Calu3 (cell line): ENCODE results near the gene MYRIP. TPM values are rescaled to one million over a fixed set of nuclear protein-coding genes. Genes with fewer than 3 reads are reported as not detected.

ENCODE experiments used
- BruUV-seq: library from RNA; stranded (reverse); fragments of 400-500 nt; replicated peaks from 2 replicates; lab custom pipeline; 2021; lab: Mats Ljungman, UMichigan
- CTCF ChIA-PET: fragments of 300-600 bp; sonication (Branson Sonifier 250); formaldehyde crosslinking; loops from one replicate; lab custom pipeline; 2022; ENCODE audit warnings: antibody characterized with exemption; lab: Charles Lee
- DNase-seq: peaks from one replicate; pipeline ENCODE4 v3.0.0; 2022
- H3K27ac Mint-ChIP-seq: one replicate; pipeline ENCODE4 v1.8.0; 2022; ENCODE audit warnings: mixed read lengths; ENCODE audit not compliant: unreplicated experiment
- H3K27me3 Mint-ChIP-seq: one replicate; pipeline ENCODE4 v1.8.0; 2022; ENCODE audit warnings: mixed read lengths; ENCODE audit not compliant: unreplicated experiment
- H3K36me3 Mint-ChIP-seq: one replicate; pipeline ENCODE4 v1.8.0; 2022; ENCODE audit warnings: mild to moderate bottlenecking, moderate library complexity, mixed read lengths; ENCODE audit not compliant: insufficient read depth, unreplicated experiment
- H3K4me1 Mint-ChIP-seq: one replicate; pipeline ENCODE4 v1.8.0; 2022; ENCODE audit warnings: mild to moderate bottlenecking, low read depth, mixed read lengths; ENCODE audit not compliant: unreplicated experiment
- H3K4me3 Mint-ChIP-seq: one replicate; pipeline ENCODE4 v1.8.0; 2022; ENCODE audit warnings: mild to moderate bottlenecking, low read depth, moderate library complexity, mixed read lengths; ENCODE audit not compliant: unreplicated experiment
- H3K9me3 Mint-ChIP-seq: one replicate; pipeline ENCODE4 v1.8.0; 2022; ENCODE audit warnings: low read depth, mixed read lengths; ENCODE audit not compliant: unreplicated experiment
- intact Hi-C: fragments of 100-400 bp; cut with micrococcal nuclease; formaldehyde crosslinking; loops from one replicate; pipeline ENCODE4 v1.10.0; 2022; ENCODE audit not compliant: unreplicated experiment
- total RNA-seq: library from RNA; stranded (reverse); gene quantifications from 2 replicates; pipeline ENCODE4 v1.2.3, GENCODE V29; 2022
- TF ChIP-seq, protein P1 (sequence below): fragments of 200-600 bp; IDR thresholded peaks from one replicate; pipeline ENCODE4 v1.8.0; 2022; ENCODE audit warnings: antibody characterized with exemption; ENCODE audit not compliant: unreplicated experiment

Gene MYRIP
- total RNA-seq, 1 experiment from 2014 or later, result 5.6 TPM

- no peaks in the 10 kb centered on the region for H3K9me3 Mint-ChIP-seq
- TF ChIP-seq, protein P1, sequence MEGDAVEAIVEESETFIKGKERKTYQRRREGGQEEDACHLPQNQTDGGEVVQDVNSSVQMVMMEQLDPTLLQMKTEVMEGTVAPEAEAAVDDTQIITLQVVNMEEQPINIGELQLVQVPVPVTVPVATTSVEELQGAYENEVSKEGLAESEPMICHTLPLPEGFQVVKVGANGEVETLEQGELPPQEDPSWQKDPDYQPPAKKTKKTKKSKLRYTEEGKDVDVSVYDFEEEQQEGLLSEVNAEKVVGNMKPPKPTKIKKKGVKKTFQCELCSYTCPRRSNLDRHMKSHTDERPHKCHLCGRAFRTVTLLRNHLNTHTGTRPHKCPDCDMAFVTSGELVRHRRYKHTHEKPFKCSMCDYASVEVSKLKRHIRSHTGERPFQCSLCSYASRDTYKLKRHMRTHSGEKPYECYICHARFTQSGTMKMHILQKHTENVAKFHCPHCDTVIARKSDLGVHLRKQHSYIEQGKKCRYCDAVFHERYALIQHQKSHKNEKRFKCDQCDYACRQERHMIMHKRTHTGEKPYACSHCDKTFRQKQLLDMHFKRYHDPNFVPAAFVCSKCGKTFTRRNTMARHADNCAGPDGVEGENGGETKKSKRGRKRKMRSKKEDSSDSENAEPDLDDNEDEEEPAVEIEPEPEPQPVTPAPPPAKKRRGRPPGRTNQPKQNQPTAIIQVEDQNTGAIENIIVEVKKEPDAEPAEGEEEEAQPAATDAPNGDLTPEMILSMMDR, result no peak
- DNase-seq, result no peak
- BruUV-seq, result no TSS peak
- intact Hi-C loops, result no loop called here
- CTCF ChIA-PET, result no interaction called here
- no peaks in the 10 kb centered on the region for H3K4me1 Mint-ChIP-seq
- H3K4me3 Mint-ChIP-seq, result no peak overlapping the region
- H3K27me3 Mint-ChIP-seq, result peaks cover 29% of the 10 kb centered on the region
- no peak overlapping the region for H3K27ac Mint-ChIP-seq
- H3K36me3 Mint-ChIP-seq, result no peaks in the 10 kb centered on the region
These were observed 29.1 kb upstream of the MYRIP start for GRCh38 chr3:39780352-39780751.

DNA sequence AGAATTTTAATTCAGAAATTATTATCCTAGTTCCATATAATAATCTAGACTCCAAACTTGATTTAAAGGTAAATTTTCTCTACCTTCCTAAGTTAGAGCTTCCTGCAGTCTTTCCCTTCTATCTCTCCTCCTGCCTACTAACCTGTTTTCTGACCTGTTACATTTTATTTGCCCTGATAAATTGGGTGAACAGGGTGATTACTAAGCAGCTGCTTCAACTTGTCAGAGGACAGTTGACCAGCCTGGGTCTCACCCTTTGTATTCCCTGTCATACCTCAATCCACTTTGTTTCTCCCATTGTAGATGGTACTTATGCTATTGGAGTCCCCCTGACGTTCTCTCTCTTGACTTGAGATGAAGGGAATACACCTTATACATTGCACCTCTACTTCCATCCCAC lies 28.4 kb upstream of the MYRIP start:
- H3K27me3 Mint-ChIP-seq, result peaks cover 29% of the 10 kb centered on the region
- H3K36me3 Mint-ChIP-seq, result no peaks in the 10 kb centered on the region
- TF ChIP-seq, protein P1, result no peak
- no peak for DNase-seq
- H3K4me1 Mint-ChIP-seq, result no peaks in the 10 kb centered on the region
- no peak overlapping the region for H3K27ac Mint-ChIP-seq
- no peaks in the 10 kb centered on the region for H3K9me3 Mint-ChIP-seq
- no peak overlapping the region for H3K4me3 Mint-ChIP-seq
- intact Hi-C loops, result no loop called here
- CTCF ChIA-PET, result no interaction called here
- BruUV-seq, result no TSS peak

- intact Hi-C loops, result no loop called here
- DNase-seq, result no peak
- Mint-ChIP-seq H3K4me3 (no peak overlapping the region), H3K36me3 (no peaks in the 10 kb centered on the region), H3K27me3 (peaks cover 29% of the 10 kb centered on the region), H3K27ac (no peak overlapping the region), H3K9me3 (no peaks in the 10 kb centered on the region), H3K4me1 (no peaks in the 10 kb centered on the region)
- TF ChIP-seq, protein P1, result no peak
- BruUV-seq, result no TSS peak
- CTCF ChIA-PET, result no interaction called here
These were observed 27.8 kb upstream of the MYRIP start for GRCh38 chr3:39781632-39782031.

- H3K36me3 Mint-ChIP-seq, result no peaks in the 10 kb centered on the region
These were observed 25.7 kb upstream of the MYRIP start for GRCh38 chr3:39783680-39784079.

More at GRCh38 chr3:39783680-39784079, 25.7 kb upstream of the MYRIP start:
- TF ChIP-seq, protein P1, result no peak
- Mint-ChIP-seq H3K9me3 (no peaks in the 10 kb centered on the region), H3K27me3 (peaks cover 29% of the 10 kb centered on the region), H3K4me3 (no peak overlapping the region), H3K4me1 (no peaks in the 10 kb centered on the region), H3K27ac (no peak overlapping the region)
- CTCF ChIA-PET, result no interaction called here
- no TSS peak for BruUV-seq
- DNase-seq, result no peak
- intact Hi-C loops, result no loop called here
